ENCODE measurements around the gene ADSL.
"Not testable (repeated sequence)": the region's sequence is repeated elsewhere in the genome, so short reads cannot be mapped to it uniquely, and the experiment has no call there.

ADSL gene

GRCh38 chr22:40374567-40374966 is 28.3 kb downstream of the ADSL start:
- no peak for DNase-seq (ENCODE audit: low spot score)

- no peak for DNase-seq (ENCODE audit: low spot score)
These were observed 29.8 kb downstream of the ADSL start for GRCh38 chr22:40376149-40376548.

GRCh38 chr22:40377931-40378330 is 31.6 kb downstream of the ADSL start:
- DNase-seq (ENCODE audit: low spot score): no peak

- not testable (repeated sequence) for DNase-seq (ENCODE audit: low spot score)
These were observed 32.1 kb downstream of the ADSL start for GRCh38 chr22:40378448-40378847.

- no peak for DNase-seq (ENCODE audit: low spot score)
These were observed 35.2 kb downstream of the ADSL start for GRCh38 chr22:40381461-40381860.

GRCh38 chr22:40383905-40384304 is 37.6 kb downstream of the ADSL start:
- no peak for DNase-seq (ENCODE audit: low spot score)

GRCh38 chr22:40385036-40385782 is 38.9 kb downstream of the ADSL start:
- DNase-seq (ENCODE audit: low spot score): no peak

GRCh38 chr22:40387746-40388145 is 41.4 kb downstream of the ADSL start:
- no peak for DNase-seq (ENCODE audit: low spot score)

GRCh38 chr22:40388231-40388630 is 41.9 kb downstream of the ADSL start:
- no peak for DNase-seq (ENCODE audit: low spot score)

- DNase-seq (ENCODE audit: low spot score): no peak
These were observed 45.1 kb downstream of the ADSL start for GRCh38 chr22:40391417-40391816.

GRCh38 chr22:40392618-40393017 is 46.3 kb downstream of the ADSL start:
- DNase-seq (ENCODE audit: low spot score): no peak

- no peak for DNase-seq (ENCODE audit: low spot score)
These were observed 48.3 kb downstream of the ADSL start for GRCh38 chr22:40394607-40395006.

GRCh38 chr22:40395607-40396006 is 49.3 kb downstream of the ADSL start:
- no peak for DNase-seq (ENCODE audit: low spot score)

GRCh38 chr22:40396882-40397281 is 50.6 kb downstream of the ADSL start:
- DNase-seq (ENCODE audit: low spot score): peak; percentile 90

- DNase-seq (ENCODE audit: low spot score): peak; percentile 15
These were observed 51.1 kb downstream of the ADSL start for GRCh38 chr22:40397396-40397795.

- no peak for DNase-seq (ENCODE audit: low spot score)
These were observed 53.3 kb downstream of the ADSL start for GRCh38 chr22:40399621-40400020.

- no peak for DNase-seq (ENCODE audit: low spot score)
These were observed 53.9 kb downstream of the ADSL start for GRCh38 chr22:40400159-40400558.

GRCh38 chr22:40401532-40401931 is 55.2 kb downstream of the ADSL start:
- DNase-seq (ENCODE audit: low spot score): no peak

GRCh38 chr22:40401981-40402406 is 55.7 kb downstream of the ADSL start:
- no peak for DNase-seq (ENCODE audit: low spot score)

- DNase-seq (ENCODE audit: low spot score): no peak
These were observed 56.8 kb downstream of the ADSL start for GRCh38 chr22:40403141-40403540.

GRCh38 chr22:40403651-40404050 is 57.4 kb downstream of the ADSL start:
- no peak for DNase-seq (ENCODE audit: low spot score)

GRCh38 chr22:40404251-40405177 is 58.2 kb downstream of the ADSL start:
- no peak for DNase-seq (ENCODE audit: low spot score)
